Keratinocyte (primary cell): Measurements from ENCODE around the gene ETNK2. TPM values are rescaled to one million over a fixed set of nuclear protein-coding genes. Genes with fewer than 3 reads are reported as not detected.

ENCODE experiments used
- DNase-seq: peaks from one replicate; pipeline ENCODE4 v3.0.0-alpha.2; 2011; ENCODE audit warnings: low read depth, missing footprints, low spot score
- FAIRE-seq: peaks from 2 replicates; lab custom pipeline; 2011; peaks lifted over from hg19 to GRCh38; lab: Jason Lieb, UNC
- H2AFZ ChIP-seq: 2 replicates; pipeline ENCODE4 v1.6.0; 2012; ENCODE audit warnings: low read length, control low read depth, inconsistent platforms; ENCODE audit not compliant: control insufficient read depth
- H3K27ac ChIP-seq: 2 replicates; pipeline ENCODE4 v1.5.1; 2011; ENCODE audit warnings: low read length; ENCODE audit not compliant: control insufficient read depth, insufficient read depth
- H3K27me3 ChIP-seq: 3 replicates; pipeline ENCODE4 v1.6.0; 2011; ENCODE audit warnings: low read length; ENCODE audit not compliant: control insufficient read depth, insufficient read depth; ENCODE audit errors: extremely low read depth
- H3K36me3 ChIP-seq, 2 experiments: 2 replicates in 1 of 2; 3 replicates in 1 of 2; pipeline ENCODE4 v1.5.1; 2011; ENCODE audit warnings: low read length in 2 of 2, mild to moderate bottlenecking in 1 of 2; ENCODE audit not compliant: control insufficient read depth in 2 of 2, insufficient read depth in 2 of 2; ENCODE audit errors: extremely low read depth in 1 of 2
- H3K4me1 ChIP-seq: 3 replicates; pipeline ENCODE4 v1.5.1; 2011; ENCODE audit warnings: low read length; ENCODE audit not compliant: control insufficient read depth, insufficient read depth; ENCODE audit errors: extremely low read depth
- H3K4me2 ChIP-seq: 3 replicates; pipeline ENCODE4 v1.6.0; 2011; ENCODE audit warnings: low read depth, low read length; ENCODE audit not compliant: control insufficient read depth, insufficient read depth; ENCODE audit errors: extremely low read depth
- H3K4me3 ChIP-seq, 3 experiments: fragments of 200-600 bp in 1 of 3; sonication (generic) in 1 of 3; 2 replicates in 2 of 3; 3 replicates in 1 of 3; pipeline ENCODE4 v1.5.1; 2011 to 2016; ENCODE audit warnings: low read length in 3 of 3, mild to moderate bottlenecking in 3 of 3, control low read depth in 2 of 3, inconsistent platforms in 1 of 3, low read depth in 1 of 3, mixed read lengths in 1 of 3, mixed run types in 1 of 3, moderate library complexity in 1 of 3; ENCODE audit not compliant: control insufficient read depth in 2 of 3, insufficient read depth in 2 of 3; ENCODE audit errors: extremely low read depth in 1 of 3
- H3K79me2 ChIP-seq: 2 replicates; pipeline ENCODE4 v1.6.0; 2012; ENCODE audit warnings: low read length; ENCODE audit not compliant: control insufficient read depth, insufficient read depth
- H3K9ac ChIP-seq: 3 replicates; pipeline ENCODE4 v1.6.0; 2011; ENCODE audit warnings: low read length; ENCODE audit not compliant: control insufficient read depth, insufficient read depth; ENCODE audit errors: extremely low read depth
- H3K9me1 ChIP-seq: 3 replicates; pipeline ENCODE4 v1.6.0; 2011; ENCODE audit warnings: low read length; ENCODE audit not compliant: control insufficient read depth, insufficient read depth; ENCODE audit errors: extremely low read depth
- H3K9me3 ChIP-seq: 2 replicates; pipeline ENCODE4 v1.5.1; 2012; ENCODE audit warnings: low read depth, low read length; ENCODE audit not compliant: control insufficient read depth
- H4K20me1 ChIP-seq: 3 replicates; pipeline ENCODE4 v1.6.0; 2011; ENCODE audit warnings: low read length; ENCODE audit not compliant: control insufficient read depth, insufficient read depth; ENCODE audit errors: extremely low read depth
- CTCF ChIP-seq, 3 experiments: IDR thresholded peaks in 1 of 3; conservative IDR thresholded peaks in 1 of 3; optimal IDR thresholded peaks in 1 of 3; 2 replicates in 2 of 3; 3 replicates in 1 of 3; pipeline versions ENCODE3 to v1.5.1; 2011; ENCODE audit warnings: low read length in 3 of 3, mild to moderate bottlenecking in 3 of 3, moderate library complexity in 2 of 3, control low read depth in 1 of 3, inconsistent platforms in 1 of 3; ENCODE audit not compliant: insufficient read depth in 2 of 3; ENCODE audit errors: extremely low read depth in 1 of 3
- EZH2 ChIP-seq: IDR thresholded peaks from one replicate; pipeline ENCODE4 v1.6.1; 2012; ENCODE audit warnings: inconsistent platforms, mild to moderate bottlenecking, low read length, moderate library complexity
- dilution Hi-C: fragments of 300-500 bp; cut with MboI; formaldehyde crosslinking; loops from one replicate; pipeline ENCODE4 v1.7.0; 2020; ENCODE audit warnings: low sequenced_read_pairs; ENCODE audit not compliant: extremely low pct_ligation_motif_present
- polyA plus RNA-seq, 5 experiments: library from polyadenylated mRNA; depleted of rRNA in 3 of 5; stranded (reverse) in 3 of 5; stranded (forward) in 1 of 5; unstranded in 1 of 5; fragments of >200 nt; gene quantifications; 1 replicate in 1 of 5; 2 replicates in 3 of 5; 3 replicates in 1 of 5; pipeline versions ENCODE4 v1.2.1 to v1.2.3, GENCODE V29; 2011 to 2012; ENCODE audit warnings: missing spikeins in 2 of 5, low read depth in 1 of 5, low replicate concordance in 1 of 5

Gene ETNK2
- polyA plus RNA-seq, 1 donor (not counting 4 experiments of a cell fraction or from before 2014, with no cell fraction given) = 18.4 TPM

DNA sequence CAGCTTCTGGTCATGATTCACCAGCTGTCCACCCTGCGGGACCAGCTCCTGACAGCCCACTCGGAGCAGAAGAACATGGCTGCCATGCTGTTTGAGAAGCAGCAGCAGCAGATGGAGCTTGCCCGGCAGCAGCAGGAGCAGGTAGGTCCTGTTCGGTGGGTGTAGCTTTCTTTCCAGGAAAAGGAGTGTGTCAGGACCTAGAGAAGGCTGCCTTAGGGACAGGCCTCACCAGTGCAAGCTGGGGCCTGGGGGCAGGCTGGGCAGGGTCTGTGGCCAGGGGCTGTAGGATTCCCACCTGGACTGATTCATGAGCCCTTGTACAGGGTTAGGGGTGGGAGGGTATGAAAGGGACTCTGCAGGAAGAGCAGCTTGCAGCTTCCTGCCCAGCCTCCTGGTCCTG is 35.3 kb downstream of the ETNK2 start:
- FAIRE-seq = no peak
- no peaks in the 10 kb centered on the region for H4K20me1 ChIP-seq
- peaks cover 0 to 5% of the 10 kb centered on the region in 2 experiments for H3K36me3 ChIP-seq
- H3K27ac ChIP-seq = no peak overlapping the region
- H3K4me1 ChIP-seq = no peaks in the 10 kb centered on the region
- no peak for DNase-seq
- H3K4me3 ChIP-seq = no peak overlapping the region
- H3K27me3 ChIP-seq = no peaks in the 10 kb centered on the region
- TF ChIP-seq CTCF (optimal IDR thresholded peaks at IDR 0.05 in 1 of 3, IDR thresholded peaks at IDR 0.05 in 1 of 3, conservative IDR thresholded peaks at IDR 0.05 in 1 of 3; ENCODE audit: extremely low read depth in 1 of 3, insufficient read depth in 2 of 3, low read length in 3 of 3) = no peak
- TF ChIP-seq EZH2 = no peak
- H3K79me2 ChIP-seq = no peaks in the 10 kb centered on the region
- H3K9me3 ChIP-seq = no peaks in the 10 kb centered on the region
- no peak overlapping the region for H2AFZ ChIP-seq
- no peak overlapping the region for H3K9ac ChIP-seq
- H3K9me1 ChIP-seq = no peaks in the 10 kb centered on the region
- no peak overlapping the region for H3K4me2 ChIP-seq
- dilution Hi-C loops = no loop called here

DNA sequence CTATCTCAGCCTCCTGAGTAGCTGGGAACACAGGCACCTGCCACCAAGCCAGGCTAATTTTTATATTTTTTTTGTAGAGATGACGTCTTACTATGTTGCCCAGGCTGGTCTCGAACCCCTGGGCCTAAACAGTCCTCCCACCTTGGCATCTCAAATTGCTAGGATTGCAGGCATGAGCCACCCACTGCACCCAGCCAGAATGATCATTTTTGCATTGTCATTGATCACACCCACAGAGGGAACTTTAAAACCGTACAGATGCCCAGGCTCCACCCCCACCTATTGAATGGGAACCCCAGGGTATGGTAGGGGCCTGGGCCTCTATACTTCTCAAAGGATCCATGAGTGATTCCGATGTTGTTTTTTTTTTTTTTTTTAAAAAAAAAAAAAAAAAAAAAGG is 36.7 kb downstream of the ETNK2 start:
- no peaks in the 10 kb centered on the region for H3K27me3 ChIP-seq
- no peaks in the 10 kb centered on the region for H3K9me3 ChIP-seq
- TF ChIP-seq EZH2 (no peak), CTCF (optimal IDR thresholded peaks at IDR 0.05 in 1 of 3, IDR thresholded peaks at IDR 0.05 in 1 of 3, conservative IDR thresholded peaks at IDR 0.05 in 1 of 3; ENCODE audit: extremely low read depth in 1 of 3, insufficient read depth in 2 of 3, low read length in 3 of 3) (no peak)
- no peak for FAIRE-seq
- H3K4me3 ChIP-seq = no peak overlapping the region
- H2AFZ ChIP-seq = no peak overlapping the region
- H3K4me2 ChIP-seq = no peak overlapping the region
- no peak overlapping the region for H3K9ac ChIP-seq
- dilution Hi-C loops = no loop called here
- no peaks in the 10 kb centered on the region for H4K20me1 ChIP-seq
- H3K36me3 ChIP-seq = peaks cover 0 to 4% of the 10 kb centered on the region in 2 experiments
- no peaks in the 10 kb centered on the region for H3K4me1 ChIP-seq
- no peaks in the 10 kb centered on the region for H3K9me1 ChIP-seq
- H3K79me2 ChIP-seq = no peaks in the 10 kb centered on the region
- no peak for DNase-seq
- no peak overlapping the region for H3K27ac ChIP-seq
